Forelimb muscle (tissue), 1 donor: ENCODE measurements around the gene ZFP91. TPM values are rescaled to one million over a fixed set of nuclear protein-coding genes. Genes with fewer than 3 reads are reported as not detected.

Experiments
- polyA plus RNA-seq: library from polyadenylated mRNA; unstranded; fragments of 120-200 nt; gene quantifications from one replicate; pipeline ENCODE4 v1.2.1, GENCODE V29; 2013; ENCODE audit not compliant: insufficient read length

The ZFP91 gene
- polyA plus RNA-seq, 1 donor = 39.2 TPM

Other genes starting within 250 kb of the ZFP91 start
- not detected for gene OR5B17, start 220.0 kb upstream of the ZFP91 start, polyA plus RNA-seq
- gene OR5B3, start 172.2 kb upstream of the ZFP91 start, polyA plus RNA-seq = not detected
- gene OR5B2, start 150.9 kb upstream of the ZFP91 start, polyA plus RNA-seq = not detected
- gene OR5B12, start 136.8 kb upstream of the ZFP91 start, polyA plus RNA-seq = not detected
- not detected for gene OR5B21, start 71.0 kb upstream of the ZFP91 start, polyA plus RNA-seq
- gene LPXN, start 3.2 kb upstream of the ZFP91 start, polyA plus RNA-seq = 3.8 TPM
- gene CNTF, start 43.6 kb downstream of the ZFP91 start, polyA plus RNA-seq = 0.71 TPM
- gene GLYAT, start 152.9 kb downstream of the ZFP91 start, polyA plus RNA-seq = not detected